GM12878 (cell line): Measurements from ENCODE around the gene NCAPD2. TPM values are rescaled to one million over a fixed set of nuclear protein-coding genes. Genes with fewer than 3 reads are reported as not detected.
A peak's percentile ranks its signal among the peaks of the same experiment; 100 is the strongest.

Source experiments
- BACH1 ChIP-seq: fragments of 450-650 bp; IDR thresholded peaks from 2 replicates; pipeline ENCODE4 v1.6.1; 2017; ENCODE audit warnings: mild to moderate bottlenecking, borderline replicate concordance
- BMI1 ChIP-seq: fragments of 450-650 bp; IDR thresholded peaks from 2 replicates; pipeline ENCODE4 v1.6.1; 2016; ENCODE audit warnings: mild to moderate bottlenecking, moderate library complexity, borderline replicate concordance
- E4F1 ChIP-seq: fragments of 450-650 bp; IDR thresholded peaks from 2 replicates; pipeline ENCODE4 v1.6.1; 2018; ENCODE audit warnings: borderline replicate concordance, mild to moderate bottlenecking; ENCODE audit not compliant: partially characterized antibody
- EED ChIP-seq: sonication (generic); IDR thresholded peaks from 2 replicates; pipeline ENCODE4 v1.6.1; 2016; ENCODE audit warnings: antibody characterized with exemption, low read depth
- ELK1 ChIP-seq: IDR thresholded peaks from 2 replicates; pipeline ENCODE4 v1.6.1; 2012; ENCODE audit warnings: low read depth, low read length, improper control_type of control experiment
- FOS ChIP-seq: IDR thresholded peaks from 3 replicates; pipeline ENCODE4 v1.6.1; 2011; ENCODE audit warnings: borderline replicate concordance; ENCODE audit not compliant: insufficient read length; ENCODE audit errors: extremely low read depth
- HSF1 ChIP-seq: fragments of 150-350 bp; IDR thresholded peaks from 2 replicates; pipeline ENCODE4 v1.6.1; 2014; ENCODE audit warnings: mild to moderate bottlenecking, low read depth, low read length
- KDM1A ChIP-seq: fragments of 200-600 bp; sonication (generic); IDR thresholded peaks from 2 replicates; pipeline ENCODE4 v1.6.1; 2016; ENCODE audit warnings: borderline replicate concordance
- LARP7 ChIP-seq: fragments of 450-650 bp; IDR thresholded peaks from 2 replicates; pipeline ENCODE4 v1.6.1; 2017; ENCODE audit warnings: mild to moderate bottlenecking
- MTA3 ChIP-seq: IDR thresholded peaks from 2 replicates; pipeline ENCODE4 v1.6.1; 2012; ENCODE audit warnings: low read length, inconsistent platforms, borderline replicate concordance
- NR2F1 ChIP-seq: fragments of 450-650 bp; conservative IDR thresholded peaks from 2 replicates; pipeline ENCODE4 v1.6.1; 2017; ENCODE audit warnings: mild to moderate bottlenecking
- NRF1 ChIP-seq: conservative IDR thresholded peaks from 2 replicates; pipeline ENCODE4 v1.6.1; 2011; ENCODE audit warnings: mild to moderate bottlenecking, low read depth, low read length, improper control_type of control experiment
- POLR2A ChIP-seq: IDR thresholded peaks from 2 replicates; pipeline ENCODE4 v1.6.1; 2011; ENCODE audit warnings: low read depth, mild to moderate bottlenecking, low read length
- POLR2AphosphoS2 ChIP-seq: IDR thresholded peaks from 2 replicates; pipeline ENCODE4 v1.6.1; 2011; ENCODE audit warnings: low read depth, mild to moderate bottlenecking, low read length, improper control_type of control experiment, moderate library complexity
- SMAD1 ChIP-seq: fragments of 450-650 bp; IDR thresholded peaks from 2 replicates; pipeline ENCODE4 v1.6.1; 2018; ENCODE audit warnings: mild to moderate bottlenecking, low read depth; ENCODE audit not compliant: partially characterized antibody
- SMC3 ChIP-seq: IDR thresholded peaks from 2 replicates; pipeline ENCODE4 v1.6.1; 2011; ENCODE audit warnings: low read length, improper control_type of control experiment, borderline replicate concordance
- SPI1 ChIP-seq: IDR thresholded peaks from 2 replicates; pipeline ENCODE4 v1.6.1; 2011; ENCODE audit warnings: low read depth, mild to moderate bottlenecking, low read length, moderate library complexity, borderline replicate concordance; ENCODE audit not compliant: insufficient read depth
- SREBF1 ChIP-seq: IDR thresholded peaks from 2 replicates; pipeline ENCODE4 v1.6.1; 2012; ENCODE audit warnings: mild to moderate bottlenecking, low read length
- YBX1 ChIP-seq: fragments of 450-650 bp; IDR thresholded peaks from 2 replicates; pipeline ENCODE4 v1.6.1; 2016; ENCODE audit warnings: antibody characterized with exemption
- ZBTB4 ChIP-seq: fragments of 450-650 bp; formaldehyde crosslinking; IDR thresholded peaks from 2 replicates; pipeline ENCODE4 v1.4.0; 2022; ENCODE audit warnings: mild to moderate bottlenecking, moderate library complexity
- ZNF274 ChIP-seq: IDR thresholded peaks from one replicate; pipeline ENCODE4 v1.8.0; 2011; ENCODE audit not compliant: insufficient read length, insufficient read depth
- ZSCAN29 ChIP-seq: fragments of 450-650 bp; IDR thresholded peaks from 2 replicates; pipeline ENCODE4 v1.6.1; 2017; ENCODE audit warnings: mild to moderate bottlenecking, moderate library complexity
- polyA plus RNA-seq, 11 experiments: library from polyadenylated mRNA; depleted of rRNA in 4 of 11; unstranded in 6 of 11; stranded (reverse) in 5 of 11; fragments of >200 nt; fragmentation: Nextera tagmentation in 4 of 11; fragmentation: Illumina TruSeq in 1 of 11; extraction: Ambion mirVana in 4 of 11; extraction: Trizol in 1 of 11; gene quantifications; 1 replicate in 1 of 11; 2 replicates in 10 of 11; pipeline versions ENCODE4 v1.2.1 to v1.2.3, GENCODE V29; 2011 to 2016; ENCODE audit warnings: inconsistent platforms in 2 of 11, missing spikeins in 2 of 11, low read depth in 1 of 11
- total RNA-seq, 4 experiments: library from RNA; depleted of rRNA in 3 of 4; stranded (reverse); fragments of >200 nt in 3 of 4; fragmentation: Illumina TruSeq in 1 of 4; extraction: Trizol in 1 of 4; gene quantifications; 2 replicates each; pipeline versions ENCODE4 v1.2.1 to v1.2.3, GENCODE V29; 2013 to 2021

Gene NCAPD2
- total and polyA plus RNA-seq, 10 of the 15 experiments (the other 5 are each of a cell fraction or from before 2014, with no cell fraction given): 24.2 to 160 (median 110) TPM

- TF ChIP-seq ZBTB4 (CRISPR knock-in tag) (no peak), FOS (no peak), SREBF1 (no peak), KDM1A (no peak), NR2F1 (0 out of 2 replicates have a peak, but pooled peaks have one; percentile 39), SMAD1 (peak; percentile 83), LARP7 (peak; percentile 91), POLR2A (peak; percentile 100), ZSCAN29 (0 out of 2 replicates have a peak, but pooled peaks have one; percentile 14), BMI1 (peak; percentile 76), ZNF274 (no peak), ELK1 (no peak), EED (no peak), HSF1 (no peak), MTA3 (no peak), E4F1 (no peak), SMC3 (no peak), BACH1 (peak; percentile 95), POLR2AphosphoS2 (peak; percentile 98), NRF1 (0 out of 2 replicates have a peak, but pooled peaks have one; percentile 23), YBX1 (no peak), SPI1 (peak; percentile 5; the same call in 1 of the 2 replicates)
Observed at GRCh38 chr12:6470375-6471163, 23.3 kb upstream of the NCAPD2 start, which contains the start of gene VAMP1 (continued).
